NCI-H2081 (cell line): ENCODE results near the gene RBM45.
"Not testable (repeated sequence)": the region's sequence is repeated elsewhere in the genome, so short reads cannot be mapped to it uniquely, and the experiment has no call there.

Experiments
- DNase-seq, 2 experiments: peaks; one replicate each; lab custom pipeline; 2025; lab: John Stamatoyannopoulos, UW

Gene RBM45

DNA sequence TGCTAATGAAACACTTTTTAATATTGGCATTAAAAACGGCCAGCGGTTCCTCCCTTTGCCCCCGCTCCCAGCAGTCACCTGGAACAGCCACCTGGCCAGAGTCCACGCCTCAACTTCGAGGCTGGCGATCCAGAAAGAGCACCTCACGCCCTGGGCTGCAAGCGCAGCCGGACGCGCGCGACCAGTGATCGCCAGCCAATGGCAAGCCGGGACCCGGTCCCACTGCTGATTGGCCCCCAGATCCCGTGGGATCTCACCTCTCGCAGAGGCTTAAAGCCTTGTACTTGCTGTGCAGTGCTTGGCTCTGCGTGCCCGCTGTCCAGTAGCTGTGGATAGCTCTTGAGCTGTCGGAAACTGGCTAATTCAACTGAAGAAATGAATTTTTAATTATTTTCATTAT lies 4.1 kb upstream of the RBM45 start:
- no peak for DNase-seq

GRCh38 chr2:178109813-178110212 lies 2.4 kb upstream of the RBM45 start:
- DNase-seq: peak; percentile 46 to 63

- peak; percentile 15 to 20 for DNase-seq
These were observed 1.6 kb upstream of the RBM45 start for GRCh38 chr2:178110681-178111080.

DNA sequence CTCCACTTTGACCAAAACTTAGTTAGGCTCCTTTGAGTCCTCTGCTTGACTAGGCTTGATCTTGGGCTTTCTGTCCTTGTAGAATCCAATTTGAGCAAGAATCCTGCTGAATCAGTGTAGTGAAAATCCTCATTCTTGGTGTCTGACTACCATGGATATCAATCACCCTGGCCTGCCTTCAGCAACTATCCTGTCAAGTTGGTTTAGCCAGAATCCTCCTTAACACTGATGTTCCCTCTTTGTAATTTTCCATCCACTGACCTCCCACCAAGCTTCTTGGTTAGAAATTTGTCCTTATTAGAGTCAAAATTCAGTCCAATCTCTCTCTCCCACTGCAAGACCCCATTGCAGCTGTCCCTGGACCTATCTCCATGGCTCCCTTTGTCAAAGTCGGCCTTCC lies 494 bp upstream of the RBM45 start:
- DNase-seq: no peak

DNA sequence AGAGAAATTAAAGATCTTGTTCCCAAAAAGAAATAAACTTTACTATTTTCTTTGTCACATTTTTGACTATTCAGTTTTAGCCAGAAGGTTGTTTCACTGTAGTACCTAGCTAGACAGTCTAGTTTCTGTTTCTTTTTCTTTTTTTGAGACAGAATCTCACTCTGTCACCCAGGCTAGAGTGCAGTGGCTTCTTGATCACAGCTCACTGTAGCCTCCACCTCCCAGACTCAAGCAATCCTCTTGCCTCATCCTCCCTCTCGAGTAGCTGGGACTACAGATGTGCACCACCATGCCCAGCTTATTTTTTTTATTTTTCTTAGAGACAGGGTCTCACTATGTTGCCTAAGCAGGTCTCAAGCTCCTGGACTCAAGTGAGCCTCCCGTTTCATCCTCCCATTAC lies 2.2 kb downstream of the RBM45 start:
- DNase-seq: no peak

DNA sequence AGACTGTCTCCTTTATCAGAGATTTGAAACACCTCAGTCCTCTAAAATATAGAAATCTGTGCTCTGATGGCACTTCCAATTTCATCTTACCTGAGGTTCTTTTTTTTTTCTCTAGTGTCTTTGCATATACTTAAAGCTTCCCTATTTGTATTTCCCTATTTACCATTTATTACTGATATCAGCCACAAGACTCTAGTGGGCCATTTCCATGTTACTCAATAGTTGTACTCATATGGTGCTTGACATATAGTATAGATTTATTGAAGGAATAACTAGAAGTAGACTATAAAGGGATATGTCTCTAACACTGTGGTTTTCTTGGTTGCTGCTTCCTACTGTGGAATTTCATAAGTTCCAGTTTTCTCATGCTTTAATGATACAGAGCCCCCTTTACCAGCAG lies 3.0 kb downstream of the RBM45 start:
- DNase-seq: no peak

- no peak for DNase-seq
These were observed 5.5 kb downstream of the RBM45 start for GRCh38 chr2:178117725-178118124.

DNA sequence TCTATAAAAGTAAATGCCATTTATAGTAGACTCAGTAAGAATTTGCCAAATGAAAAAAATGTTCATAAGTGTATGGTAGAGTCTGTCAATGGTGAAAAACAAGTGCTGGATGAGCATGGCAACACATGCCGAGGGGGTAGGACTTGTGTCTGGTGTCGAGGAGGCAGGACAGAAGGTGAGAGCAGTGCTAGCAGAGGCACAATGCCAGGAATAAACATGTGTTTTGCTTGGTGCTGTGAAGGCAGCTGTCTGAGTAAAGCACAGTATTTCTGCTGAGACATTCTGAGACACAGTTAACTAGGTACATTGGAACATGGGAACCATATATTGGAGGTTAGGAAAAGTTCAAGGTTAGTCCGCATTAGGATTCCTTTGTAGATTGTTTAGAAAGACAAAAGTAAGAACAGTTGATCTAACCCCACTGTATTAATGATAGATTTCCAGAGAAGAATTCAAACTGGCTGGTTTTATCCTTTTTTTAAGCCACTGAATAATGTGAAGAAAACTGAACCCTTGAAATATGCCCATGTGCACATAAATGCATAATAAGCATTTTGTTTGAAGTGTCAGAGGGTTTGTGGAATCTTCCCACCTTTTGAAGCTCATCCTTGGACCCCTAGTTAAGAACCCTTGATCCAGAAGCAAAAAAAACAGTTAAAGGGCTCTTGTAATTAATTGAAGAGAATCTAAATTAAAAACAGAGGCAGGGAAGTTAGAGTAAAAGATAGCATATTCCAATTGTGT lies 7.1 kb downstream of the RBM45 start:
- no peak for DNase-seq

- no peak for DNase-seq
These were observed 10.9 kb downstream of the RBM45 start for GRCh38 chr2:178123163-178123562.

DNA sequence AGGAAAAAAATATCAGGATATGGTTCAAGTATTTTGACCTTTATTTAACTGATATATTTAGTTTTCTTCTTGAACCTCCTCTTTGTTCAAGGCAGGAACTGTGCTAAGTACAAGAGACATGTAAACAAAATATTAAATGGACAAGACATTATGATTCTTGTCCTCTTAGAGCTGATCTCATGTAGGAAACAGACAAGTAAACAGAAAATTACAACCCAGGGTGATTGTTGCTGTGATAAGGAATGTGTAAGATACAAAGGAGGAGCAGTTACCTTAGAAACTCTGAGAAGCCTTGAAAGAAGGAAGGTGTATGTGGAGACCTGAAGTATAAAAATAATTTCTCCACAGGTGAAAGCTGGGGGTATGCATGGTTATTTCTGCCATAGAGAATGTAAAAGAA lies 12.9 kb downstream of the RBM45 start:
- no peak for DNase-seq

- DNase-seq: no peak
These were observed 13.6 kb downstream of the RBM45 start for GRCh38 chr2:178125862-178126261.

DNA sequence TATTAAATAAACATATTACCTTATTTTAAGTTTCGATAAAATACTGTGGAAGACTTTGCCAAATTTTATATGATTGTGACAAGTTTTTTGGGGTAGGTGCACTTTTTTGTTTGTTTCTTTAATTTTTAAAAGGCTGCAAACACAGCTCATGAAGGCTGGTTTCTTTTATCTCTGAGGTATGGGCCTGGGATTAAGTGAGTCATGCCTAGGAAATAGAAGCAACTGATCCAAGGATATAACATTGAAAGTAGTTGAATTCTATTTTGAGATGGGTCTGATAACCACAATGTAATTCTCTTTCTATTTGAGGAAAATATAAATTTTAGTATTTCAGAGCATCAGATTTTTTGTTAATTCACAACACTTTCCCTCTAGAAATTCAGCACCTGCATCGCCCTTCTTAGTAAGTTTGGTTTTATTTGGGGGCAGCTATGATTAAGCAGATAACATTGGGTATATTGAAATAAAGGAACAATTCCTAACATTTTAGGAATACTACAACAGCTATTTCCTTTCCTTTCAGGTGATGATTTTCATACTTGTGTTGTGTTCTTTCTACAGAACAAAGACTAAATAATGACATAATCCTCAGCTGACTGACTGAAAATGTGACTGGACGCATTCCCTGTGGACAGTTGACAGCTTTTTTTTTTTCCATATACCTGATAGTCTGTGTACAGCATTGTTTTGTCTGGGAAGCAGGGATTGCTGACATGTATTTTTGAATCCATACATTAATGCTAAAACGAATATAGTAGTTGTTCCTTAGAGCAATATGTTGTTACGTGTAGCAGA lies 16.8 kb downstream of the RBM45 start:
- DNase-seq: peak in 1 of 2 experiments; percentile 6

- DNase-seq: no peak
These were observed 24.2 kb downstream of the RBM45 start for GRCh38 chr2:178136321-178137025.

- no peak for DNase-seq
These were observed 30.2 kb downstream of the RBM45 start for GRCh38 chr2:178142274-178143065.

DNA sequence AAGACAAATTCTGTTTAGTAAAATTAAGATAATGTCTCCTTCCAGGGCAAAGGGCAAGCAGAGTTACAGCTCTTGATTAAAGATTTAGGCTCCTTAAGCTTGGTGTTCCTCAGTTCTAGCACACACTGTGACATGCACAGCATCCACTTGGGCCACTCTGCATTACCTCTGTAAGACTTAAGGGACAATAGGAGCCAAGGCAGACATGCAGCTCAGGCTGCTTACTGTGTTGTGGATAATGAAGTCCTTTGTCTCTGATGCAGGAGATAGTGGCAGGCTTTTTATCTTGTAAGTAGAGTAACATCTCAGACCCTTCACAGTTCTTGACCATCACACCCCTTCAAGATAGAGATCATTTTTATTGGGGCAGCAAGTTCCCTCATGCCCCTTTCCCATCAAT lies 31.2 kb downstream of the RBM45 start:
- DNase-seq: no peak

DNA sequence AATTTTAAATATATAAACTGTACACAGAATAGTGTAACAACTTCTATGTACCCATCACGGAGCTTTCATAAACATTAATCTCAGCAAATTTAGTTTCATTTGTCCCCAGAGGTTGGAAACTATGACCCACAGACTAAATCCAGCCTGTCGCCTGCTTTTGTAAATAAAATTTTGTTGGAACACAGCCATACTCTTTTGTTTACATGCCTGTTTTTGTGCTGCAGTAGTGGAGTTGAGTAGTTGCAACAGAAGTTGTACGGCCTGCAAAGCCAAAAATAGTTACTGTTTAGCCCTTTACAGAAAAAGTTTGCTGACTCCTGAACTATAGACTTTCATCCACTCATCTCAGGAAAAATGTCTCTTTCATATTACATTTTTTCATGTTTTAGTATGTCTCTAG lies 39.8 kb downstream of the RBM45 start:
- DNase-seq: peak in 1 of 2 experiments; percentile 30

DNA sequence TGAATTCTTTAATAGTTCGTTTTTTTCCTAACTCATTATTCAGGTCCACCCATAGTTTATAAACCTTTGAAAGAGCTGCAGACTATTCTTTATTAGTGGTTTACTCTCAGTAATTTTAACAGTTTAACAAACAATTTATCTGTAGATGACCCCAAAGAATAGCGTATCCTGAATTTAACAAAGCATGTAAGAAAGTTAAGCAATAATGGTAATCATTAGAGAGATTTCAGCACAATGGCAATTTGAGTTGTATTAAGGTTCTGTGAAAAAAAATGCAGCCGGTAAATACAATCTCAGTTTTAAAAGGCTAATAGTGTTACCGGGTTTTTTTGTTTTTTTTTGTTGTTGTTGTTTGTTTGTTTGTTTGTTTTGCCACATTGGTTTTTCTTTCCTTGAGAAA lies 40.3 kb downstream of the RBM45 start:
- DNase-seq: no peak

GRCh38 chr2:178152977-178153376 lies 40.7 kb downstream of the RBM45 start:
- DNase-seq: no peak

DNA sequence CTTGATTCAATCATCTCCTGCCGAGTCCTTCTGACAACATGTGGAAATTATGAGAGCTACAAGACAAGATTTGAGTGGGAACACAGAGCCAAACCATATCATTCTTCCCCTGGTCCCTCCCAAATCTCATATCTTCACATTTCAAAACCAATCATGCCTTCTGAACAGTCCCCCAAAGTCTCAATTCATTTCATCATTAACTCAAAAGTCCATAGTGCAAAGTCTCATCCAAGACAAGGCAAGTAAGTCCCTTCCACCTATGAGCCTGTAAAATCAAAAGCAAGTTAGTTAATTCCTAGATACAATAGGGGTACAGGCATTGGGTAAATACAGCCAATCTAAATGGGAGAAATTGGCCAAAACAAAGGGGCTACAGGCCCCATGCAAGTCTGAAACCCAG lies 41.6 kb downstream of the RBM45 start:
- DNase-seq: not testable (repeated sequence)

- no peak for DNase-seq
These were observed 43.3 kb downstream of the RBM45 start for GRCh38 chr2:178155524-178155923.

DNA sequence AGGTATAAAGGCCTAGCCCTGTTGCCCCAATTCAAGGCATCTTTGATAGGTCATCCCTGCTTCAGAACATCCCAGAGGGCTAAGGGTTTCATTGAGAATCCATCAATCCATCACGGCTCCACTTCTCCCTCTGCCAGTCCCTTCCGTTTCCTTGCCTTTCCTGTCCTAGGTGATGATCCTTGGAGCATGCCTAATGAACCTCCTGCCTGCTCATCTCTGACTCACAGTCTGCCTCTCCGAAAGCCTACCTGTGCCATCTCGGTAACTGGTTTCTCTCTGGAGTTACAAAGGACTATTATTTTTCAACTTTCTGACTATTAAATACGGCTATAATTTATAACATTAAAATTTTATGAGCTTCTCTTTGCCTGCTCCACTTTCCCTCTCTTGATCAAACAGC lies 45.3 kb downstream of the RBM45 start:
- no peak for DNase-seq

- DNase-seq: no peak
These were observed 47.7 kb downstream of the RBM45 start for GRCh38 chr2:178159966-178160365.
